K562 (cell line): ENCODE results near the gene ARID3C. TPM values are rescaled to one million over a fixed set of nuclear protein-coding genes. Genes with fewer than 3 reads are reported as not detected.

Experiments used
- CHD4 ChIP-seq: fragments of 200-600 bp; sonication (generic); IDR thresholded peaks from 3 replicates; pipeline ENCODE4 v1.6.1; 2012; ENCODE audit warnings: low read depth, mild to moderate bottlenecking, mixed read lengths, low read length, inconsistent platforms; ENCODE audit not compliant: insufficient read depth, insufficient replicate concordance, poor library complexity, severe bottlenecking
- E2F6 ChIP-seq, 2 experiments: IDR thresholded peaks; 2 replicates each; pipeline ENCODE4 v1.6.1; 2011; ENCODE audit warnings: borderline replicate concordance in 1 of 2, control low read depth in 1 of 2, low read depth in 1 of 2, low read length in 1 of 2, mild to moderate bottlenecking in 1 of 2, mixed read lengths in 1 of 2, moderate library complexity in 1 of 2; ENCODE audit not compliant: insufficient read depth in 1 of 2, insufficient read length in 1 of 2, poor library complexity in 1 of 2, severe bottlenecking in 1 of 2; ENCODE audit errors: extremely low read depth in 1 of 2
- ESRRA ChIP-seq: fragments of 450-650 bp; IDR thresholded peaks from 2 replicates; pipeline ENCODE4 v1.6.1; 2014; ENCODE audit warnings: low read depth, mild to moderate bottlenecking, moderate library complexity, borderline replicate concordance
- EWSR1 ChIP-seq: fragments of 450-650 bp; IDR thresholded peaks from 2 replicates; pipeline ENCODE4 v1.6.1; 2018; ENCODE audit warnings: borderline replicate concordance, mild to moderate bottlenecking, low read depth, moderate library complexity; ENCODE audit not compliant: partially characterized antibody
- MNT ChIP-seq, 2 experiments: fragments of 450-650 bp; conservative IDR thresholded peaks; 2 replicates each; pipeline ENCODE4 v1.6.1; 2017; ENCODE audit warnings: mild to moderate bottlenecking in 2 of 2, moderate library complexity in 2 of 2
- PBX2 ChIP-seq, 2 experiments: IDR thresholded peaks in 1 of 2; conservative IDR thresholded peaks in 1 of 2; 2 replicates each; pipeline ENCODE4 v1.6.1; 2016; ENCODE audit warnings: low read depth in 2 of 2, mild to moderate bottlenecking in 1 of 2, missing compliant biosample characterization in 1 of 2, missing genetic modification characterization in 1 of 2, moderate library complexity in 1 of 2
- POLR2AphosphoS5 ChIP-seq: IDR thresholded peaks from 2 replicates; pipeline ENCODE4 v1.6.1; 2011; ENCODE audit warnings: mild to moderate bottlenecking, low read depth, low read length, moderate library complexity; ENCODE audit not compliant: control insufficient read depth, insufficient read depth
- RBM15 ChIP-seq: fragments of 200-400 bp; formaldehyde crosslinking; IDR thresholded peaks from 2 replicates; pipeline ENCODE4 v1.6.1; 2018; ENCODE audit warnings: mild to moderate bottlenecking, low read length, moderate library complexity; ENCODE audit not compliant: insufficient read depth
- RBM25 ChIP-seq: fragments of 200-400 bp; formaldehyde crosslinking; IDR thresholded peaks from 2 replicates; pipeline ENCODE4 v1.6.1; 2018; ENCODE audit warnings: low read length, low read depth, moderate library complexity; ENCODE audit not compliant: severe bottlenecking
- SAP30 ChIP-seq: fragments of 200-600 bp; sonication (generic); IDR thresholded peaks from 2 replicates; pipeline ENCODE4 v1.6.1; 2012; ENCODE audit warnings: borderline replicate concordance, low read depth, mild to moderate bottlenecking, moderate library complexity, low read length, control low read depth, inconsistent platforms; ENCODE audit not compliant: insufficient read depth, poor library complexity, severe bottlenecking
- SIN3A ChIP-seq, 2 experiments: fragments of 150-350 bp in 1 of 2; IDR thresholded peaks; 2 replicates each; pipeline ENCODE4 v1.6.1; 2011 to 2016; ENCODE audit warnings: borderline replicate concordance in 2 of 2, low read depth in 2 of 2, low read length in 2 of 2, mild to moderate bottlenecking in 2 of 2, moderate library complexity in 2 of 2; ENCODE audit not compliant: control insufficient read depth in 1 of 2
- SIN3B ChIP-seq: fragments of 450-650 bp; IDR thresholded peaks from 2 replicates; pipeline ENCODE4 v1.6.1; 2017; ENCODE audit warnings: low read depth, mild to moderate bottlenecking, moderate library complexity
- SMAD1 ChIP-seq: fragments of 150-350 bp; IDR thresholded peaks from 2 replicates; pipeline ENCODE4 v1.6.1; 2014; ENCODE audit warnings: low read length, low read depth; ENCODE audit not compliant: partially characterized antibody
- STAT5A ChIP-seq: IDR thresholded peaks from 2 replicates; pipeline ENCODE4 v1.6.1; 2012; ENCODE audit warnings: low read length, inconsistent platforms, borderline replicate concordance
- ZNF551 ChIP-seq: fragments of 250-450 bp; sonication (Bioruptor Pico); IDR thresholded peaks from 2 replicates; pipeline ENCODE4 v1.5.0; 2021; ENCODE audit warnings: mild to moderate bottlenecking, moderate library complexity
- ZNF695 ChIP-seq: fragments of 450-650 bp; formaldehyde crosslinking; IDR thresholded peaks from 2 replicates; pipeline ENCODE4 v1.4.0; 2020; ENCODE audit warnings: mild to moderate bottlenecking, moderate library complexity
- ZNF77 ChIP-seq: fragments of 250-450 bp; sonication (Bioruptor Pico); IDR thresholded peaks from 2 replicates; pipeline ENCODE4 v1.5.0; 2020
- polyA plus RNA-seq, 8 experiments: library from polyadenylated mRNA; depleted of rRNA in 4 of 8; stranded (reverse) in 5 of 8; unstranded in 3 of 8; fragments of >200 nt; fragmentation: Nextera tagmentation in 2 of 8; fragmentation: Illumina TruSeq in 1 of 8; extraction: Ambion mirVana in 2 of 8; extraction: Trizol in 1 of 8; gene quantifications; 2 replicates each; pipeline versions ENCODE4 v1.2.1 to v1.2.3, GENCODE V29; 2011 to 2014; ENCODE audit warnings: inconsistent platforms in 1 of 8, missing spikeins in 1 of 8
- total RNA-seq, 7 experiments: library from RNA; depleted of rRNA in 6 of 7; stranded (reverse); fragments of >200 nt in 6 of 7; fragmentation: Illumina TruSeq in 2 of 7; extraction: Trizol in 2 of 7; gene quantifications; 2 replicates each; pipeline versions ENCODE4 v1.2.1 to v1.2.3, GENCODE V29; 2011 to 2021; ENCODE audit warnings: low replicate concordance in 1 of 7
- TF ChIP-seq, protein P1 (sequence below): sonication (generic); formaldehyde crosslinking; IDR thresholded peaks from 2 replicates; pipeline ENCODE4 v1.9.0; 2022; ENCODE audit warnings: mild to moderate bottlenecking, missing genetic modification reagents

ARID3C gene
- total and polyA plus RNA-seq, 9 of the 15 experiments (the other 6 are each of a cell fraction or from before 2014, with no cell fraction given), result not detected

- TF ChIP-seq, protein P1, sequence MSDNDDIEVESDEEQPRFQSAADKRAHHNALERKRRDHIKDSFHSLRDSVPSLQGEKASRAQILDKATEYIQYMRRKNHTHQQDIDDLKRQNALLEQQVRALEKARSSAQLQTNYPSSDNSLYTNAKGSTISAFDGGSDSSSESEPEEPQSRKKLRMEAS, result peak; percentile 62
- no peak for TF ChIP-seq STAT5A
- no peak for TF ChIP-seq EWSR1
- no peak for TF ChIP-seq CHD4
- TF ChIP-seq MNT (conservative IDR thresholded peaks at IDR 0.05), result peak in 1 of 2 experiments; percentile 42; a peak in 1 of 4 replicates
- TF ChIP-seq E2F6 (IDR thresholded peaks at IDR 0.05; ENCODE audit: borderline replicate concordance in 1 of 2, extremely low read depth in 1 of 2, insufficient read depth in 1 of 2, insufficient read length in 1 of 2, low read depth in 1 of 2, low read length in 1 of 2, poor library complexity in 1 of 2, severe bottlenecking in 1 of 2), result peak in 1 of 2 experiments; percentile 55
- TF ChIP-seq SIN3A (IDR thresholded peaks at IDR 0.05; ENCODE audit: borderline replicate concordance in 2 of 2, control insufficient read depth in 1 of 2, low read depth in 2 of 2, low read length in 2 of 2), result no peak
- TF ChIP-seq POLR2AphosphoS5, result peak; percentile 80
- TF ChIP-seq ZNF695 (CRISPR knock-in tag), result no peak
- TF ChIP-seq PBX2 (CRISPR knock-in tag; IDR thresholded peaks at IDR 0.05; ENCODE audit: low read depth), result 0 out of 2 replicates have a peak, but pooled peaks have one; percentile 10
- no peak for TF ChIP-seq PBX2 (tag; conservative IDR thresholded peaks at IDR 0.05; ENCODE audit: low read depth)
- peak; percentile 28 for TF ChIP-seq SMAD1
- no peak for TF ChIP-seq ZNF551 (CRISPR knock-in tag)
- TF ChIP-seq RBM15, result no peak
- TF ChIP-seq ZNF77 (CRISPR knock-in tag), result no peak
- TF ChIP-seq RBM25, result no peak
- no peak for TF ChIP-seq SIN3B
- TF ChIP-seq SAP30, result peak; percentile 21
- TF ChIP-seq ESRRA, result peak; percentile 36; the same call in 1 of the 2 replicates
These were observed 16.8 kb downstream of the ARID3C start, which contains the start of gene RPP25L (continued) for GRCh38 chr9:34611811-34612787.
